Measurements from ENCODE around the gene NR2F1. TPM values are rescaled to one million over a fixed set of nuclear protein-coding genes. Genes with fewer than 3 reads are reported as not detected.
A peak's percentile ranks its signal among the peaks of the same experiment; 100 is the strongest.

The NR2F1 gene
- total RNA-seq, 3 donors from 2014 or later = 0.08 to 0.21 (median 0.10) TPM

- peaks cover 83% of the 10 kb centered on the region for H3K27me3 Mint-ChIP-seq (ENCODE audit: low read depth)
- DNase-seq = no peak
- peaks cover 1% of the 10 kb centered on the region for H3K36me3 Mint-ChIP-seq (ENCODE audit: insufficient read depth)
- H3K4me1 Mint-ChIP-seq (ENCODE audit: low read depth) = peaks cover 12% of the 10 kb centered on the region
- H3K9me3 Mint-ChIP-seq = no peaks in the 10 kb centered on the region
- H3K4me3 Mint-ChIP-seq = no peak overlapping the region
- ATAC-seq = no peak
Observed at GRCh38 chr5:93574491-93575305, 8.3 kb upstream of the NR2F1 start.

GRCh38 chr5:93575461-93576414 is 7.3 kb upstream of the NR2F1 start:
- no peak overlapping the region for H3K4me3 Mint-ChIP-seq
- no peaks in the 10 kb centered on the region for H3K9me3 Mint-ChIP-seq
- peaks cover 85% of the 10 kb centered on the region for H3K27me3 Mint-ChIP-seq (ENCODE audit: low read depth)
- ATAC-seq (no peak), DNase-seq (no peak)
- H3K4me1 Mint-ChIP-seq (ENCODE audit: low read depth) = peaks cover 16% of the 10 kb centered on the region
- H3K36me3 Mint-ChIP-seq (ENCODE audit: insufficient read depth) = peaks cover 1% of the 10 kb centered on the region

GRCh38 chr5:93576994-93577853 is 5.8 kb upstream of the NR2F1 start:
- no peaks in the 10 kb centered on the region for H3K9me3 Mint-ChIP-seq
- peaks cover 76% of the 10 kb centered on the region for H3K27me3 Mint-ChIP-seq (ENCODE audit: low read depth)
- ATAC-seq (no peak), DNase-seq (no peak)
- H3K36me3 Mint-ChIP-seq (ENCODE audit: insufficient read depth) = peaks cover 1% of the 10 kb centered on the region
- H3K4me3 Mint-ChIP-seq = no peak overlapping the region
- H3K4me1 Mint-ChIP-seq (ENCODE audit: low read depth) = peaks cover 12% of the 10 kb centered on the region

GRCh38 chr5:93577854-93578812 is 4.9 kb upstream of the NR2F1 start:
- Mint-ChIP-seq H3K27me3 (ENCODE audit: low read depth) (peaks cover 67% of the 10 kb centered on the region), H3K4me3 (no peak overlapping the region), H3K9me3 (no peaks in the 10 kb centered on the region), H3K36me3 (ENCODE audit: insufficient read depth) (peaks cover 1% of the 10 kb centered on the region), H3K4me1 (ENCODE audit: low read depth) (peaks cover 12% of the 10 kb centered on the region)
- no peak for DNase-seq
- ATAC-seq = no peak

GRCh38 chr5:93578813-93579691 is 4.0 kb upstream of the NR2F1 start:
- DNase-seq = no peak
- Mint-ChIP-seq H3K4me3 (no peak overlapping the region), H3K4me1 (ENCODE audit: low read depth) (peaks cover 12% of the 10 kb centered on the region), H3K27me3 (ENCODE audit: low read depth) (peaks cover 58% of the 10 kb centered on the region), H3K36me3 (ENCODE audit: insufficient read depth) (no peaks in the 10 kb centered on the region), H3K9me3 (no peaks in the 10 kb centered on the region)
- no peak for ATAC-seq

GRCh38 chr5:93579692-93580062 is 3.3 kb upstream of the NR2F1 start:
- Mint-ChIP-seq H3K36me3 (ENCODE audit: insufficient read depth) (no peaks in the 10 kb centered on the region), H3K27me3 (ENCODE audit: low read depth) (peaks cover 52% of the 10 kb centered on the region), H3K4me1 (ENCODE audit: low read depth) (peaks cover 12% of the 10 kb centered on the region), H3K4me3 (peak overlapping the region; percentile 68), H3K9me3 (no peaks in the 10 kb centered on the region)
- DNase-seq (no peak), ATAC-seq (peak; percentile 2 to 8)

- Mint-ChIP-seq H3K9me3 (no peaks in the 10 kb centered on the region), H3K4me3 (peak overlapping the region; percentile 68), H3K4me1 (ENCODE audit: low read depth) (peaks cover 12% of the 10 kb centered on the region), H3K27me3 (ENCODE audit: low read depth) (peaks cover 47% of the 10 kb centered on the region), H3K36me3 (ENCODE audit: insufficient read depth) (no peaks in the 10 kb centered on the region)
- ATAC-seq (peak; percentile 4 to 17), DNase-seq (no peak)
Observed at GRCh38 chr5:93580063-93580926, 2.7 kb upstream of the NR2F1 start.

GRCh38 chr5:93580927-93581445 is 2.0 kb upstream of the NR2F1 start, which contains the start of gene NR2F1-AS1:
NR2F1-AS1 (minus strand) TSS chr5:93581219.
- Mint-ChIP-seq H3K4me1 (ENCODE audit: low read depth) (peaks cover 16% of the 10 kb centered on the region), H3K9me3 (no peaks in the 10 kb centered on the region), H3K4me3 (peak within 1 kb of the TSS; percentile 68), H3K27me3 (ENCODE audit: low read depth) (peaks cover 46% of the 10 kb centered on the region), H3K36me3 (ENCODE audit: insufficient read depth) (no peaks in the 10 kb centered on the region)
- ATAC-seq (peak; percentile 34 to 39), DNase-seq (no peak)

- H3K4me1 Mint-ChIP-seq (ENCODE audit: low read depth) = peaks cover 18% of the 10 kb centered on the region
- no peaks in the 10 kb centered on the region for H3K36me3 Mint-ChIP-seq (ENCODE audit: insufficient read depth)
- no peak for ATAC-seq
- H3K4me3 Mint-ChIP-seq = no peak overlapping the region
- H3K27me3 Mint-ChIP-seq (ENCODE audit: low read depth) = peaks cover 46% of the 10 kb centered on the region
- no peaks in the 10 kb centered on the region for H3K9me3 Mint-ChIP-seq
- DNase-seq = no peak
Observed at GRCh38 chr5:93582167-93582462, 907 bp upstream of the NR2F1 start.

GRCh38 chr5:93583439-93583767 is 381 bp downstream of the NR2F1 start:
- Mint-ChIP-seq H3K4me1 (ENCODE audit: low read depth) (peaks cover 23% of the 10 kb centered on the region), H3K4me3 (peak overlapping the region; percentile 73), H3K36me3 (ENCODE audit: insufficient read depth) (no peaks in the 10 kb centered on the region), H3K9me3 (no peaks in the 10 kb centered on the region), H3K27me3 (ENCODE audit: low read depth) (peaks cover 45% of the 10 kb centered on the region)
- DNase-seq (no peak), ATAC-seq (no peak)

GRCh38 chr5:93583768-93584595 is 960 bp downstream of the NR2F1 start:
- H3K4me3 Mint-ChIP-seq = peak overlapping the region; percentile 73
- peaks cover 4% of the 10 kb centered on the region for H3K9me3 Mint-ChIP-seq
- H3K4me1 Mint-ChIP-seq (ENCODE audit: low read depth) = peaks cover 25% of the 10 kb centered on the region
- peaks cover 44% of the 10 kb centered on the region for H3K27me3 Mint-ChIP-seq (ENCODE audit: low read depth)
- H3K36me3 Mint-ChIP-seq (ENCODE audit: insufficient read depth) = no peaks in the 10 kb centered on the region
- ATAC-seq = peak; percentile 33 to 57
- DNase-seq = no peak

All from activated T-cell treated with anti-CD3 and anti-CD28 coated beads, Interleukin-2, amount 50 U/mL, for 4 hours (primary cell).